Fibroblast of peridontal ligament (primary cell): Measurements from ENCODE around the gene MTERF2.
A peak's percentile ranks its signal among the peaks of the same experiment; 100 is the strongest.

Experiments
- DNase-seq: peaks from one replicate; pipeline ENCODE4 v3.0.0-alpha.2; 2010; ENCODE audit errors: extremely low read depth

MTERF2 gene

GRCh38 chr12:106994579-106995220, 7.8 kb upstream of the MTERF2 start:
- peak; percentile 88 for DNase-seq

- DNase-seq = no peak
Observed at GRCh38 chr12:106987846-106988245, 900 bp upstream of the MTERF2 start.

DNA sequence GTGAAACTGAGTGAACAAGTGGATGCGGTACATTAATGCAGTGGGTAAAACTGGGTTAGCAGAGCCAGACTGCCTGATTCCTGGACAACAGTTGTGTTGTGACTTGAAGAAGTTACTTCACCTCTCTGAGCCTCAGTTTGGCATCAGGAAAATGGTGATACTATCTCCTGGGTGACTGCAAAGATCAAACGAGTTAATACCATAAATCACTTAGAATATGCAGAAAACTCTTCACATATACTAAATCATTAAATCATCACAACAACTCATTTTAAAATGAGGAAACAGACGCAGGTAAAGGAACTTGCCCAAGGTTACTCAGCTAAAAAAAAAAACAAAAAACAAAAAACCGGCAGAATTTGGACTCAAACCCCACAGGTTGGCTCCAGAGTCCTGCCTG, 811 bp downstream of the MTERF2 start:
- no peak for DNase-seq

GRCh38 chr12:106985479-106985878, 1.5 kb downstream of the MTERF2 start:
- DNase-seq = no peak

- DNase-seq = no peak
Observed at GRCh38 chr12:106984588-106985137, 2.3 kb downstream of the MTERF2 start.

DNA sequence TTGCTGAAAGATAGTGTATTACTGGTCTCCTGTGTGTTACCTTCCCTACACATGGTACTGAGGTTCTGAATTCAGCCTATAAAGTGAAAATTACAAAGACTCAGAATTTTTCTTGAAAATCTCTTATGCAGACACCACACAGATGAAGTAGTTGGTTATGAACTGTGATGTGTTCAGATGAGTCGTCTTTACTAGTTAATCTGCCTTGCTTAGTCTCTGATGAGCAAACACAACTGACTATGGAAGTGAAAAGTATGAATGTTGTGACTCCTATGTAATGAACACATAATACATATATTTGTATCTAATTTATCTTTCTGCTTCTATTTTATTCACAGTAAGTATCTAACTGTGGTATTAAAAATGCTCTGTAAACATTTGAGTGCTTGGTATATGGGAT, 4.7 kb downstream of the MTERF2 start:
- no peak for DNase-seq

DNA sequence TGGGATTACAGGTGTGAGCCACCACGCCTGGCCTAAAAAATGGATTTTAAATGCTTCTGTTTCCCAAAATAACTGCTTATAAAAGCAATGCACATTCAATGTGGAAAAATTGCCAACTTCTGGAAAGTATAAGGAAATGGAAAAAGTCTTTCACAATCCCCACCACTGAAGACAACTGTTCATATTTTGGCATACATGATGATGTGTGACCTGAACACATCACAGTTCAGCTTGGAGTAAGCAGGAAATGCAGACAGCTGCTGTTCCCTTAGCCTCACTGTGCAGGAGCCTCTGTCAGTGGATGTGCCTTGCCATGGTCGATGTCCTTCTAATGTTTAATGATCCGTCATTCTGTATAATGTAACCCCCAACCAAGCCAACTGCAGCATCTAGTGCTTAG, 5.2 kb downstream of the MTERF2 start:
- peak; percentile 66 for DNase-seq

GRCh38 chr12:106980944-106981343, 6.0 kb downstream of the MTERF2 start:
- DNase-seq = no peak

GRCh38 chr12:106978035-106978800, 8.7 kb downstream of the MTERF2 start:
- DNase-seq = no peak

GRCh38 chr12:106976668-106977067, 10.3 kb downstream of the MTERF2 start:
- DNase-seq = peak; percentile 34

- peak; percentile 82 for DNase-seq
Observed at GRCh38 chr12:106975993-106976658, 10.8 kb downstream of the MTERF2 start.

DNA sequence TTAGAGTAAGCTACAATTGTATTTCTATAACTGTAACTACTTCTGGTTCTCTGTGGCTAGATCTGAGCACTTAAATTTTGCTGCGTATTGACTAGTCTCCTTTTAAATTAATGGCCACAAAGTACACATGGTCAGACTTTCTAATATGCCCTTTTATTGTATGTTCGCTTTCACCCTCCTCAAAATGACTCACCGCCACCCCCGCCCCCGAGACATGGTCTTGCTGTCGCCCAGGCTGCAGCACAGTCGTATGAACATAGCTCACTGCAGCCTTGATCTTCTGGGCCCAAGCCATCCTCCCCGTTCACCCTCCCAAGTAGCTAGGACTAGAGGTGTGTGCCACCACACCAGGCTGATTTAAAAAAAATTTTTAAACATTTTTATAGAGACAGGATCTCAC, 11.8 kb downstream of the MTERF2 start:
- no peak for DNase-seq

DNA sequence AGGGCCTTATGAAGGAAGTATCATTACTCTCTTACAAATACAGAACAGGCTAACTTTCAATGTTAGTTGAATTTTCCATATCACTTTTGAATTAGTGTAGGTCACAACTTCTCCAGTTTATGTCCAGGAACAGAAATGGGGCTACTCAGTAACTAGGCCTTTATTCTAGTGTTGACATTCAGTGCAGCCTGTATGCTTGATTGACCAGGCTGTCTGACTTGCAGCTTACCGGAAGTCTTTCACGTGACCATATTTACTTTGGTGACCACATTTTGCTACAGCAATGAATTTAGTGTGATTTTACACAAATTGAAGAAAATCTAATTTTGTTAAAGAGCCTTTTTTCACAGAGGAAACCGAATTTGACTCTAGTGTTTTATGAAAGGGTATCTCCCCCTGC, 12.4 kb downstream of the MTERF2 start:
- DNase-seq = no peak

DNA sequence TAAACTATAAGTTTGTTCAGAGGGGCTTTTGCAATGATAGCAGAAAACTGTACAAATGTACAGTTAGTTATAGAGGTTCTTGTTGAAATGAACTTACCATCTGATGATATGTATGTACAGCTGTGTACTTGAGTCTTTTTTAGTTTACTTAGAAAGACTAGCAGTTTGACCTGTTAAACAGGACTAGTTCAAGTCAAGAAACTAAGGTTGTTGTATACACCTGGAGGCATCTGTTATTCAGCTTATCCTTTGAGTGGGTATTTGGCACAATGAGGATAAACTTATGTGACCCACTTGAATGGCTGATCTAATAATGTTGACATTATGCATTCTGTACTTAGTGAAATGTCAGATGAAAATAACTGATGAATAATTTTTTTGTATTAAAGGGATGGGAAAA, 13.4 kb downstream of the MTERF2 start:
- DNase-seq = no peak

DNA sequence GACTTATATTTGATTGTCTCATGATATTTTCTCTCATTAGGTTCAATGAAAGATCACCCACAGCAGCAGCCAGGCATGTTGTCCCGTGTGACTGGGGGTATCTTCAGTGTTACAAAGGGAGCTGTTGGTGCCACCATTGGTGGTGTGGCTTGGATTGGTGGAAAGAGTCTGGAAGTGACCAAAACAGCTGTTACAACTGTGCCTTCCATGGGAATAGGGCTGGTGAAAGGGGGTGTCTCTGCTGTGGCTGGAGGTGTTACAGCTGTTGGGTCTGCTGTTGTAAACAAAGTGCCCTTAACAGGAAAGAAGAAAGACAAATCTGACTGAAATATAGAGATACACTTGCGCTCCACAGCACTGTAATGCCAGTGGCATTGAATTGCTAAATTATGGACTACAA, 15.9 kb downstream of the MTERF2 start:
- no peak for DNase-seq

GRCh38 chr12:106964526-106964925, 22.4 kb downstream of the MTERF2 start:
- no peak for DNase-seq

DNA sequence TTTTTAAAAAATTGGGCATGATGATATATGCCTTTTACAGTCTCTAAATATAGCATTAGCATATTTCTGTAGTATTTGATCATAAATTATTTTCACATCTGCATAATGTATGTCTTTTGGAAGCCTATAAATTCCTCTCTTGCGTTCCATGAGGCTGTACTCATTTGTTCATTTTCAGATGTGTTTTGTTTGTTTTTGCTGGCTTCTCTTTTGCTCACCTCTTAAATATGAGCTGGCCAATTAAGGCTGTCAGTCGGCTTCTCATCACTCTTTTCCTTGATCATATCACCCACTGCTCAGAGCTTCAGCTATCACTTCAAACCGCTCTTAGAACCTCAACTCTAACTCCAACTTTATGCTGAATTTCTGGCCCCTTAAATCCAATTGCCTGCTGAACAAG, 24.7 kb downstream of the MTERF2 start:
- no peak for DNase-seq

GRCh38 chr12:106960443-106960842, 26.5 kb downstream of the MTERF2 start:
- no peak for DNase-seq

DNA sequence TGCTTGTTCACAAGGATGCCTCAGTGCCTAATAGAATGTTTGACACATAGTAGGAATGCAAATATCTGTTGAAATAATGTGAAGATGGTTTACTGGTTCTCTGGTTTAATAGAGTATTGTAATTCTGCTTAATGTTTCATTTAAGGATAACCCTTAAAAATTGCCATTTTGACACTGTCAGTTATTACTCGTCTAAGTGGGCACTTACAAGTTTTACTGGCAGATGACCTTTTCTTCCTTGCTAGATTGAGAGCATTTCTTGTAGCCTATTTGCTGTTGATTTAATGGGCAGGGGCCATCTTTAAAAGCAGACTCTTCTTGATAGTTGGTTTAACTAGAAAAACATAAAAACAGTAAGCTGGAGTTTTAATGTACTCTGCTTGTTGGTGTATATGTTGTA, 29.4 kb downstream of the MTERF2 start:
- DNase-seq = peak; percentile 37

GRCh38 chr12:106956048-106956578, 30.8 kb downstream of the MTERF2 start:
- DNase-seq = peak; percentile 65

- DNase-seq = peak; percentile 94
Observed at GRCh38 chr12:106955377-106956047, 31.4 kb downstream of the MTERF2 start, which contains the start of gene TMEM263. Gene TMEM263, plus strand, starts transcription at chr12:106955907. Its CDS starts 11,210 bp downstream, at chr12:106967117.
